H54 (cell line): ENCODE data around the gene USF2.
A peak's percentile ranks its signal among the peaks of the same experiment; 100 is the strongest.

Experiments used
- DNase-seq: peaks from one replicate; pipeline ENCODE4 v3.0.0; 2011; ENCODE audit warnings: low spot score, mixed read lengths; ENCODE audit not compliant: insufficient read length
- FAIRE-seq: peaks from 3 replicates; lab custom pipeline; 2011; peaks lifted over from hg19 to GRCh38; lab: Jason Lieb, UNC
- POLR2A ChIP-seq: IDR thresholded peaks from 2 replicates; pipeline ENCODE4 v1.6.1; 2011; ENCODE audit warnings: low read depth, mild to moderate bottlenecking, low read length

USF2 gene

DNA sequence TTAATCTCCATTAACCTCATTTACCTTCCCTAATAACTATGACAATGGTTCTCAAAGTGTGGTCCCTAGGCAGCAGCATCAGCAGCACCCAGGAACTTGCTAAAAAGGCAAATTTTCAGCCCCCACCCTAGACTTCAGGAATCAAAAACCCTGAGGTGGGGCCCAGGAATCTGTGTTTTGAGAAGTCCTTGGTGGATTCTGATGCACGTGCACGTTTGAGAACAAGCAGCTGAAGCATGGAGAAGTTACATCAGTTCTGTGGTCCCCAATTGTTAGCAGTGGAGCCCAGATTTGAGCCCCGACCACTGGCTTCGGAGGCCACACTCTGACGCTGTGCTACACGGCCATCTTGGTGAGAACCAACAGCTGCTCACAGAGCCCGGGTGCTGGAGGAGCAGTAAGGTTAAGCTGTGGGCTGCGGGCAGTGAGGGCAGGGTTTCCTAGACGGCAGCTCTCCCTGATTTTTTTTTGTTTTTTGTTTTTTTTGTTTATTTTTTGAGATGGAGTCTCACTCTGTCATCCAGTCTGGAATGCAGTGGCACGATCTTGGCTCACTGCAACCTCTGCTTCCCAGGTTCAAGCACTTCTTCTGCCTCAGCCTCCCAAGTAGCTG lies 46.2 kb downstream of the USF2 start:
- DNase-seq (no peak), FAIRE-seq (no peak)
- TF ChIP-seq POLR2A: no peak

DNA sequence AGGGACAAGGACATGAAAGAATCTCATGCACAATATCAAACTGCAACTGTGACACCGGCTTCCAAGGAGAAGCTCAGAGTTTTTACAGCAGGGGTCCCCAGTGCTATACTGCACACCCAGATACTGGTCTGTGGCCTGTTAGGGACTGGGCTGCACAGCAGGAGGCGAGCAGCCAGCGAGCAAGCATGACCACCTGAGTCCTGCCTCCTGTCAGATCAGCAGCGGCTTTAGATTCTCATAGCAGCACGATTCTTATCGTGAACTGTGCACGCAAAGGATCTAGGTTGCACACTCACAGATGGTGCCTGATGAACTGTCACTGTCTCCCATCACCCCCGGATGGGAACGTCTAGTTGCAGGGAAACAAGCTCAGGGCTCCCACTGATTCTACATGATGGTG lies 47.1 kb downstream of the USF2 start:
- no peak for TF ChIP-seq POLR2A
- no peak for FAIRE-seq
- no peak for DNase-seq

DNA sequence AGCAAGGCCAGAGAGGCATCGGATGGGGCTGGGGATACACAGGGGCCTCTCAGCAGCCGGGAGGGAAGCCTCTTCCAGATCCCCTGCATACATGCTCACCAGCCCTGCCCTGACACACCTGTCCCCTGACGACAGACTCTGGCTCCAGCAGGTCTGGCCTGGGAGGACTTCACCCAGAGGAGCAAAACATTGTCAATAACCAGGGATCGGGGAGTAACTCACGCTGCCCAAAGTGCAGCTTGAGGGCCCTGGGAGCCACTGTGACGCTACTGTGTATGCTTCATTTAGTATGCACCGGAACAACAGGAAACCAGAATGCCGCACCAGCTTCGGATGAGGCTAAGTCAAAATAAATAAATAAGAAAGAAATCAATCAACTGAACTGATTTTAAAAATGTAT lies 47.8 kb downstream of the USF2 start:
- DNase-seq (no peak), FAIRE-seq (no peak)
- TF ChIP-seq POLR2A: no peak

DNA sequence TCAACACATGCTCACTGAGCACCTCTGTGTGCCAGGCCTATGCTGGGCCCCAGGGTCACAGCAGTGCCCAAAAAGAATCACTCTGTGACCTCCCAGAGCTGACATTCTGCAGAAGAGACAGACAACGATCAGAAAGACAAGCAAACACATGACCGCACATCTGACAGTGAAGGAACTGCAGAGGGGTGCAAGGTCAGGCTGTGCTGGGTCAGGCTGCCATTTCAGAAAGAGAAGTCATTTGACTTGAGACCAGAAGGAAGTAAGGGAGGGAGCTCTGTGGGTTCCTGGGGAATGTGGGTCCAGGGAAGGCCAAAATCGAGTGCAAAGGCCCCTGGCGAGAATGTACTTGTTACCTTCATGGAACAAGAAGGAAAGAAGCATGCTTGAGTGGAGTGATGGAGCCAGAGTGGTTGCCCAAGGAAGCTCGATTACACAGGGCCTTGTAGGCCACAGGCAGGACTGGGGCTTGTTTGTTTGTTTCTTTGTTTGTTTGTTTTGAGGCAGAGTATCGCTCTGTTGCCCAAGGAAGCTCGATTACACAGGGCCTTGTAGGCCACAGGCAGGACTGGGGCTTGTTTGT lies 48.8 kb downstream of the USF2 start:
- no peak for TF ChIP-seq POLR2A
- DNase-seq (no peak), FAIRE-seq (no peak)

DNA sequence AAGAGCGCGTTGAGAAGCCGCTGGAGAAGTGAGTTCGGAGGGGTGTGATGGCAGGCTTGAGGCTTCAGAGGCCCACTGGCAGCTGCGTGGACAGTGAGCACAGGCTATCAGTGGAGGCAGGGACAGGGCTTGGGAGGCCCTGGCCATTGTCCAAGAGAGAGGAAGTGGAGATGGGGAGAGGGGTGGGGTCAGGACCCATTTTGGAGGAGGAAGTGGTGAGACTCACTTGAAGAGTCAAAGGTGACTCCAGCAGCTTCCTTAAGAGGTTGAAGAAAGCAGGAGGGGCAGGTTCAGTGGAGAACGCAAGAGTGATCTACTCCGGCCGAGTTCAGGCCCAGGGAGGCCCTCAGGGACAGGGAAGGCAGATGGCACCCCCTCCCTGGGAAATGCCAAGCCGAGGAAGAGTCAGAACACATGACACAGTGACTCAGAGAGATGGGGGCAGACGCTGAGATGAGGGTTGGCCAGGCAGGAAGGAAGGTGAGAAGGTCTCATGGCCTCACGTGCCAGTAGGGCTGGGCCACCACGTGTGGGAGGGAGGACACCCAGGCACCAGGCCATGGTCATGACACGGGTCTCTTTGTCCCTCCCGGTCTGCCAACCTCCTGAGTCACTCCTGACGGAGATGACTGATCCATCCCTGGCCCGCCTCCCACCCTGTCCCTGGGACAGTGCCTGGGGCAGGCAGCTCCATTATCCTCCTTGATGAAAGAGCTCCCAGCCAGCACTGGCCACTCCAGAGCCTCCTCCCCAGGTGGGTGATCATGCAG lies 50.1 kb downstream of the USF2 start:
- no peak for TF ChIP-seq POLR2A
- FAIRE-seq (peak; percentile 93), DNase-seq (peak; percentile 97)

DNA sequence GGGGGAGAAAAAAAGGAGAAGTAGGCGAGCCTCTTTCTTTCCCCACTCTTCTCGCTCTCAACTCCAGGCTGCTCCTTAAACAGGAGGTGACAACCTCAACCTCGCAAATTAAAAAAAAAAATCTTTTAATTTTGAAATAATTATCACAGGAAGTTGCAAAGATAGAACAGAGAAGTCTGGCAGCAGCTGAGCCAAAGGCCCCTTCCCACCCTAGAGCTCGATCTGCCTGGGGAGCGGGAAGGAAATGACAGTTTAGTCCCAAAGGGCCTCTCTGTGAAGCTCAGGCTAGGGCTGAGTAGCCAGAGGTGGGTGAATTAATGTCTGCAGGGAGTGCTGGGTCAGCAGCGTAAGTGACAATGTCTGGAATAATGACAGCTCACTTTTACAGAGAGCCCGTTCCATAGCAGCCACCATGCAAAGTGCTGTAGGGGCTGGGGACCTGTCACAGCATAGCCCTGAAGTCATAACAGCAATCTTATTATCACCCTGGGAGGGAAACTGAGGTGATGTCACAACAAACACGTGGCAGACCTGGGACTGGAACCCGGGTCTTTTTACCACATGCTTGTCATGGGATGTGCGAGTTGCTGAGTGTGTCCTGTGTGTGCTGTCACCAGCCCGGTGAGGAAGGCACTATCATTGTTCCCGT lies 51.4 kb downstream of the USF2 start:
- no peak for FAIRE-seq
- DNase-seq: no peak
- no peak for TF ChIP-seq POLR2A

DNA sequence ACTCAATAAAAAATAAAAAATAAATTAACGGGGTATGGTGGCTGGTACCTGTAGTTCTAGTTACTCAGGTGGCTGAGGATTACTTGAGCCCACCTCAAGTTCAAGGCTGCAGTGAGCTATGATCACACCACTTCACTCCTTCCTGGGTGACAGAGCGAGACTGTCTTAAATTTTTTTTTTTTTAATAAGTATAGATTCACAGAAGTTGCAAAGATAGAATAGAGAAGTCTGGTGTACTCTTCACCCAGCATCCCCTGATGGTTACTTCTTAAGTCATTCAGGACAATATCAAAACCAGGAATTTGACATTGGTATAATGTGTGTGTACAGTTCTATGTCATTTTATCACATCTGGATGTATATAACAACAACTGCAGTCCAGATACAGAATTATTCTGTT lies 52.5 kb downstream of the USF2 start:
- TF ChIP-seq POLR2A: no peak
- no peak for FAIRE-seq
- DNase-seq: no peak

DNA sequence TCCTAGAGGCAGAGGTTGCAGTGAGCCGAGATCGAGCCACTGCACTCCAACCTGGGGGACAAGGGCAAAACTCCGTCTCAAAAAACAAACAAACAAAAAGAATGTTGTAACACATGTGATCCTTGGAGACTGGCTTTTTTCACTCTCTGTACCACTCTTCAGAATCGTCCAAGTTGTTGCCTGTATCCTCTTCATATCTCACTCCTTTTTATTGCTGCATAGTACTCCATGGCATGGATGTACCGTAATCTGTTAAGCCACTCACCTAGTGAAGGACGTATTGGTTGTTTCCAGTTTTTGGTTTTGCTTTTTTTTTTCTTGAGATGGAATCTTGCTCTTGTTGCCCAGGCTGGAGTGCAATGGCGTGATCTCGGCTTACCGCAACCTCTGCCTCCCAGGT lies 53.3 kb downstream of the USF2 start:
- FAIRE-seq (no peak), DNase-seq (no peak)
- TF ChIP-seq POLR2A: no peak

DNA sequence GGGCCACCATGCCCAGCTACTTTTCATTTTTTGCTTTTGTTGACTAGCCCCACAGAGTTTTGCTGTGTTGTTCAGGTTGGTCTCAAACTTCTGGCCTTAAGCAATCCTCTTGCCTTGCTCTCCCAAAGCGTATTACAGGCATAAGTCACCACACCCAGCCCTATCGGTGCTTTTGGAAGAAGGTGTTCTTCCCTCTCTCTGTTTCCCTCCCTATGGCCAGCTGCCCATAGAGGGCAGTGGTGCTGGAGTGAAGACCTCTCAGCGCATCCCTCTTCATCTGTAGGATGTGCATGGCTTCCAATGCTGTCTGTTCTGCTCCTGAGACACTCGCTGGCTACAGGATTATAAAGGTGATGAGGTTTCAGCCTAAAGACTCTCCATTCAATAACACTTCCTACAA lies 58.9 kb downstream of the USF2 start:
- FAIRE-seq (peak; percentile 20), DNase-seq (no peak)
- TF ChIP-seq POLR2A: no peak

DNA sequence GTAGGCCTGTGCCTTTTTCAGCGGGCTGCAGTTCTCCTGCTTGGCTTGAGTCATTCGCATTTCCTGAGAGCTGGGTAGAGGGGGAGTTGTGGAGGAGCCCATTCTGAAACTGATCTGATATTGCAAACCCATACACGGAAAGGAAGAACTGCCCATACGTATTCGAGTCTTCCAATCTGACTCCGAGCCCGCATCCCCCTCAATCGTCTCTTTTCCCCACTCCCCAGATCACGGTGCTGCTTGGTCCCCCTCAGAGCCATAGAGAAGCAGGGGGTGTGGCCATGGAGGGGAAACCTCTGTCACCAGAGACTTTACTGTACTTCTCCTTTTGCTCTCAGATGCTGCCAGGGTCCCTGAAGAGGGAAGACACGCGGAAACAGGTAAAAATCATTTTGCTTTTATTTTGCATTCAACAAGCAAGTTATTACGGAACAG lies 60.1 kb downstream of the USF2 start, which contains the start of gene CD22:
Gene CD22, plus strand, starts transcription at position 337 of the 435 bp plus-strand sequence. CDS start 2,854 bp downstream, outside the sequence.
- no peak for TF ChIP-seq POLR2A
- FAIRE-seq: no peak
- no peak for DNase-seq

DNA sequence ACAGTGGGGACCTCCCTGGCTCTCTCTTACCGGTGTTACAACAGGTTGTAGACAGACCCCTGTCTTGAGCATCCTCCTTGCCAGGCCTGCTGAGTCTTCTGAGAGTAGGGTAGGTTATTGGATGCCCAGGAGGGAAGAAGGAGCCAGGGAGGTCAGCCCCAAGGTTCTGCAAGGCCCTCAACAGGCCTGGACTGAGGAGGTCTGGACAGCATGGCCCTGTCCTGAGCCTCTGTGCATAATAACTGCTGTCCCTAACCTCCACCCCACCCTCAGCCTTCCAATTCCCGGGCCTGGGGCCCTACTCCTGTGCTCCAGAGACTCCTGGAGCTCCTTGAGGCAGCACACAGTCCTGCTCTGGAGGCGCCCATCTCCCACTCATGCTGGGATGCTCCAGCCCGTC lies 60.6 kb downstream of the USF2 start:
- FAIRE-seq: no peak
- TF ChIP-seq POLR2A: no peak
- no peak for DNase-seq
